ENCODE results near the gene DHRS2.
"Not testable (repeated sequence)": the region's sequence is repeated elsewhere in the genome, so short reads cannot be mapped to it uniquely, and the experiment has no call there.

Gene DHRS2

GRCh38 chr14:23634698-23635412 lies 1.3 kb upstream of the DHRS2 start:
- DNase-seq = not testable (repeated sequence)

- not testable (repeated sequence) for DNase-seq
Measured at GRCh38 chr14:23637312-23637654, 1.1 kb downstream of the DHRS2 start.

GRCh38 chr14:23637655-23638413 lies 1.7 kb downstream of the DHRS2 start:
- not testable (repeated sequence) for DNase-seq

- DNase-seq = no peak
Measured at GRCh38 chr14:23638414-23639047, 2.4 kb downstream of the DHRS2 start.

- DNase-seq = no peak
Measured at GRCh38 chr14:23639048-23639890, 3.1 kb downstream of the DHRS2 start.

- DNase-seq = no peak
Measured at GRCh38 chr14:23639891-23640523, 3.8 kb downstream of the DHRS2 start.

- no peak for DNase-seq
Measured at GRCh38 chr14:23640524-23641141, 4.5 kb downstream of the DHRS2 start.

- no peak for DNase-seq
Measured at GRCh38 chr14:23641180-23641914, 5.2 kb downstream of the DHRS2 start.

GRCh38 chr14:23641915-23642588 lies 5.9 kb downstream of the DHRS2 start:
- DNase-seq = no peak

GRCh38 chr14:23643533-23644194 lies 7.5 kb downstream of the DHRS2 start:
- DNase-seq = no peak

- DNase-seq = no peak
Measured at GRCh38 chr14:23644195-23644918, 8.2 kb downstream of the DHRS2 start.

- no peak for DNase-seq
Measured at GRCh38 chr14:23644919-23645336, 8.8 kb downstream of the DHRS2 start.

GRCh38 chr14:23645504-23645811 lies 9.3 kb downstream of the DHRS2 start:
- DNase-seq = no peak

GRCh38 chr14:23645812-23646647 lies 9.9 kb downstream of the DHRS2 start:
- no peak for DNase-seq

- DNase-seq = no peak
Measured at GRCh38 chr14:23646648-23647549, 10.7 kb downstream of the DHRS2 start.

- DNase-seq = no peak
Measured at GRCh38 chr14:23647619-23648018, 11.5 kb downstream of the DHRS2 start.

GRCh38 chr14:23648764-23649460 lies 12.7 kb downstream of the DHRS2 start:
- no peak for DNase-seq

Measured in NCI-H1694 treated with DMSO at 0.1 percent for 48 hours (cell line).